Panc1 (cell line): ENCODE results near the gene PLB1. TPM values are rescaled to one million over a fixed set of nuclear protein-coding genes. Genes with fewer than 3 reads are reported as not detected.

Experiments used
- ATAC-seq: fragments of 200-7000 bp; cut with Tn5 transposase; 2 replicates; pipeline ENCODE4 v1.9.1; 2020; ENCODE audit warnings: mild to moderate bottlenecking, moderate library complexity
- BruUV-seq: library from RNA; stranded (reverse); fragments of 400-500 nt; replicated peaks from 2 replicates; lab custom pipeline; 2021; lab: Mats Ljungman, UMichigan
- CTCF ChIA-PET: fragments of 300-600 bp; sonication (Branson Sonifier 250); formaldehyde crosslinking; loops from one replicate; lab custom pipeline; 2022; ENCODE audit warnings: antibody characterized with exemption; lab: Charles Lee
- POLR2A ChIA-PET: fragments of 300-600 bp; sonication (Branson Sonifier 250); formaldehyde crosslinking; loops from one replicate; lab custom pipeline; 2022; ENCODE audit warnings: antibody characterized with exemption; lab: Charles Lee
- DNase-seq: peaks from one replicate; pipeline ENCODE4 v3.0.0-alpha.2; 2010; ENCODE audit warnings: low read depth, low spot score
- H3K27ac ChIP-seq: 2 replicates; pipeline ENCODE4 v1.5.1; 2011; ENCODE audit warnings: mild to moderate bottlenecking, low read length, inconsistent platforms
- H3K27me3 ChIP-seq: fragments of 200-500 bp; sonication (Bioruptor generic); 2 replicates; pipeline ENCODE4 v1.6.0; 2014; ENCODE audit warnings: low read length, inconsistent platforms; ENCODE audit not compliant: control insufficient read depth, insufficient read depth
- H3K36me3 ChIP-seq: fragments of 200-500 bp; sonication (Bioruptor generic); 2 replicates; pipeline ENCODE4 v1.5.1; 2014; ENCODE audit warnings: inconsistent platforms, mild to moderate bottlenecking, low read length, moderate library complexity; ENCODE audit not compliant: control insufficient read depth, insufficient read depth
- H3K4me1 ChIP-seq: 2 replicates; pipeline ENCODE4 v1.5.1; 2011; ENCODE audit warnings: inconsistent platforms, mild to moderate bottlenecking, low read length, moderate library complexity; ENCODE audit not compliant: control insufficient read depth, insufficient read depth
- H3K4me3 ChIP-seq, 2 experiments: 2 replicates each; pipeline ENCODE4 v1.5.1; 2011 to 2012; ENCODE audit warnings: low read depth in 2 of 2, low read length in 2 of 2, mild to moderate bottlenecking in 2 of 2, inconsistent platforms in 1 of 2, moderate library complexity in 1 of 2
- H3K9me3 ChIP-seq: fragments of 200-500 bp; sonication (Bioruptor generic); 2 replicates; pipeline ENCODE4 v1.5.1; 2014; ENCODE audit warnings: low read depth, mild to moderate bottlenecking, inconsistent platforms, low read length, moderate library complexity; ENCODE audit not compliant: control insufficient read depth, insufficient read depth
- CTCF ChIP-seq: fragments of 450-650 bp; IDR thresholded peaks from 2 replicates; pipeline ENCODE4 v1.5.1; 2017; ENCODE audit warnings: mild to moderate bottlenecking
- POLR2AphosphoS5 ChIP-seq: IDR thresholded peaks from 2 replicates; pipeline ENCODE4 v1.6.1; 2012; ENCODE audit warnings: mild to moderate bottlenecking, low read depth, low read length, moderate library complexity
- REST ChIP-seq, 2 experiments: IDR thresholded peaks; 2 replicates each; pipeline ENCODE4 v1.6.1; 2011 to 2012; ENCODE audit warnings: low read depth in 2 of 2, control low read depth in 1 of 2, low read length in 1 of 2, mild to moderate bottlenecking in 1 of 2, moderate library complexity in 1 of 2; ENCODE audit not compliant: insufficient read depth in 1 of 2
- SIN3A ChIP-seq: IDR thresholded peaks from 2 replicates; pipeline ENCODE4 v1.6.1; 2012; ENCODE audit warnings: low read depth, mild to moderate bottlenecking, low read length, moderate library complexity, borderline replicate concordance; ENCODE audit not compliant: insufficient read depth
- TCF7L2 ChIP-seq: IDR thresholded peaks from 2 replicates; pipeline ENCODE4 v1.6.1; 2011; ENCODE audit warnings: mild to moderate bottlenecking, low read depth, low read length, inconsistent platforms
- in situ Hi-C: cut with HindIII; loops from 2 replicates; pipeline ENCODE4 v1.10.0; 2016; ENCODE audit warnings: low sequenced_read_pairs, low pct_unique_long_range_greater_than_20kb
- intact Hi-C: fragments of 100-400 bp; cut with micrococcal nuclease; formaldehyde crosslinking; loops from one replicate; pipeline ENCODE4 v1.10.0; 2022; ENCODE audit not compliant: unreplicated experiment
- total RNA-seq: library from RNA; stranded (reverse); gene quantifications from one replicate; pipeline ENCODE4 v1.2.1, GENCODE V29; 2021; ENCODE audit not compliant: unreplicated experiment

The PLB1 gene
- total RNA-seq, 1 experiment from 2014 or later = 0.80 TPM

GRCh38 chr2:28668106-28668814 lies 172.4 kb downstream of the PLB1 start:
- BruUV-seq = no TSS peak
- ATAC-seq (no peak), DNase-seq (no peak)
- in situ Hi-C loops (no loop called here), intact Hi-C loops (no loop called here)
- no peak for TF ChIP-seq REST (IDR thresholded peaks at IDR 0.05; ENCODE audit: insufficient read depth in 1 of 2, low read depth in 2 of 2, low read length in 1 of 2)
- no peak for TF ChIP-seq CTCF
- TF ChIP-seq SIN3A = no peak
- TF ChIP-seq TCF7L2 = no peak
- TF ChIP-seq POLR2AphosphoS5 = no peak
- peaks cover 4% of the 10 kb centered on the region; the same call in 1 of the 2 replicates for H3K4me1 ChIP-seq
- H3K27me3 ChIP-seq = no peaks in the 10 kb centered on the region
- POLR2A ChIA-PET = no interaction called here
- H3K9me3 ChIP-seq = no peaks in the 10 kb centered on the region
- H3K36me3 ChIP-seq = no peaks in the 10 kb centered on the region
- H3K4me3 ChIP-seq = no peak overlapping the region
- CTCF ChIA-PET = no interaction called here
- no peak overlapping the region for H3K27ac ChIP-seq

GRCh38 chr2:28668880-28669279 lies 173.0 kb downstream of the PLB1 start:
- ChIA-PET CTCF (no interaction called here), POLR2A (no interaction called here)
- Histone ChIP-seq H3K4me3 (no peak overlapping the region), H3K36me3 (no peaks in the 10 kb centered on the region), H3K4me1 (peaks cover 2% of the 10 kb centered on the region; the same call in 1 of the 2 replicates), H3K9me3 (no peaks in the 10 kb centered on the region), H3K27me3 (no peaks in the 10 kb centered on the region), H3K27ac (no peak overlapping the region)
- TF ChIP-seq TCF7L2 (no peak), REST (IDR thresholded peaks at IDR 0.05; ENCODE audit: insufficient read depth in 1 of 2, low read depth in 2 of 2, low read length in 1 of 2) (no peak), SIN3A (no peak), CTCF (no peak), POLR2AphosphoS5 (no peak)
- no TSS peak for BruUV-seq
- ATAC-seq (no peak), DNase-seq (no peak)
- in situ Hi-C loops = no loop called here
- intact Hi-C loops = no loop called here
